Mucosa of rectum (tissue), 2 donors: ENCODE data around the gene MYBPC1.

Source experiments
- H3K27ac ChIP-seq, 2 donors: one replicate each; pipeline ENCODE4 v1.7.0; 2013; ENCODE audit warnings: inconsistent platforms in 2 of 2, low read depth in 2 of 2, low read length in 2 of 2
- H3K27me3 ChIP-seq, 2 donors: one replicate each; pipeline ENCODE4 v1.7.0; 2013; ENCODE audit warnings: low read length in 2 of 2; ENCODE audit not compliant: control insufficient read depth in 2 of 2, insufficient read depth in 2 of 2
- H3K36me3 ChIP-seq, 2 donors: one replicate each; pipeline ENCODE4 v1.7.0; 2013; ENCODE audit warnings: low read length in 2 of 2; ENCODE audit not compliant: control insufficient read depth in 2 of 2, insufficient read depth in 2 of 2
- H3K4me1 ChIP-seq, 2 donors: one replicate each; pipeline ENCODE4 v1.7.0; 2013; ENCODE audit warnings: low read length in 2 of 2, mild to moderate bottlenecking in 1 of 2; ENCODE audit not compliant: control insufficient read depth in 2 of 2, insufficient read depth in 2 of 2
- H3K4me3 ChIP-seq, 2 donors: one replicate each; pipeline ENCODE4 v1.7.0; 2013; ENCODE audit warnings: low read length in 2 of 2
- H3K9ac ChIP-seq, 2 donors: one replicate each; pipeline ENCODE4 v1.7.0; 2013; ENCODE audit warnings: low read length in 2 of 2, low read depth in 1 of 2, mild to moderate bottlenecking in 1 of 2
- H3K9me3 ChIP-seq, 2 donors: one replicate each; pipeline ENCODE4 v1.7.0; 2013; ENCODE audit warnings: low read length in 2 of 2; ENCODE audit not compliant: control insufficient read depth in 2 of 2
- donor health status: healthy.
- donor health status: Normal muscosa, but diverticular disease.

Gene MYBPC1

GRCh38 chr12:101571105-101571504 is 23.7 kb upstream of the MYBPC1 start:
- Histone ChIP-seq H3K4me3 (no peak overlapping the region), H3K36me3 (no peaks in the 10 kb centered on the region), H3K9me3 (no peaks in the 10 kb centered on the region), H3K9ac (no peak overlapping the region), H3K27me3 (no peaks in the 10 kb centered on the region), H3K4me1 (no peaks in the 10 kb centered on the region), H3K27ac (no peak overlapping the region)

GRCh38 chr12:101573743-101574142 is 21.0 kb upstream of the MYBPC1 start:
- no peak overlapping the region for H3K27ac ChIP-seq
- no peak overlapping the region for H3K9ac ChIP-seq
- H3K4me1 ChIP-seq, result no peaks in the 10 kb centered on the region
- H3K4me3 ChIP-seq, result no peak overlapping the region
- H3K9me3 ChIP-seq, result no peaks in the 10 kb centered on the region
- no peaks in the 10 kb centered on the region for H3K36me3 ChIP-seq
- H3K27me3 ChIP-seq, result no peaks in the 10 kb centered on the region

- no peak overlapping the region for H3K4me3 ChIP-seq
- H3K27ac ChIP-seq, result no peak overlapping the region
These were observed 16.4 kb upstream of the MYBPC1 start for GRCh38 chr12:101578417-101578816.

GRCh38 chr12:101581190-101581589 is 13.6 kb upstream of the MYBPC1 start:
- H3K27ac ChIP-seq, result no peak overlapping the region
- no peak overlapping the region for H3K9ac ChIP-seq
- no peaks in the 10 kb centered on the region for H3K9me3 ChIP-seq
- H3K4me3 ChIP-seq, result no peak overlapping the region
- H3K4me1 ChIP-seq, result no peaks in the 10 kb centered on the region
- H3K36me3 ChIP-seq, result no peaks in the 10 kb centered on the region
- H3K27me3 ChIP-seq, result no peaks in the 10 kb centered on the region

More at GRCh38 chr12:101578417-101578816, 16.4 kb upstream of the MYBPC1 start:
- Histone ChIP-seq H3K9me3 (no peaks in the 10 kb centered on the region), H3K27me3 (no peaks in the 10 kb centered on the region), H3K36me3 (no peaks in the 10 kb centered on the region), H3K9ac (no peak overlapping the region), H3K4me1 (no peaks in the 10 kb centered on the region)

GRCh38 chr12:101582937-101583336 is 11.8 kb upstream of the MYBPC1 start:
- no peak overlapping the region for H3K9ac ChIP-seq
- no peaks in the 10 kb centered on the region for H3K27me3 ChIP-seq
- H3K4me1 ChIP-seq, result no peaks in the 10 kb centered on the region
- no peaks in the 10 kb centered on the region for H3K9me3 ChIP-seq
- H3K27ac ChIP-seq, result no peak overlapping the region
- H3K36me3 ChIP-seq, result no peaks in the 10 kb centered on the region
- no peak overlapping the region for H3K4me3 ChIP-seq

- Histone ChIP-seq H3K9me3 (peaks cover 0 to 2% of the 10 kb centered on the region in 2 donors), H3K27ac (no peak overlapping the region), H3K27me3 (no peaks in the 10 kb centered on the region), H3K4me3 (no peak overlapping the region), H3K4me1 (no peaks in the 10 kb centered on the region), H3K9ac (no peak overlapping the region), H3K36me3 (no peaks in the 10 kb centered on the region)
These were observed 4.4 kb upstream of the MYBPC1 start for GRCh38 chr12:101590383-101590782.

GRCh38 chr12:101591781-101592180 is 3.0 kb upstream of the MYBPC1 start:
- H3K27ac ChIP-seq, result no peak overlapping the region
- no peak overlapping the region for H3K4me3 ChIP-seq
- H3K9me3 ChIP-seq, result peaks cover 0 to 2% of the 10 kb centered on the region in 2 donors
- no peaks in the 10 kb centered on the region for H3K27me3 ChIP-seq
- H3K9ac ChIP-seq, result no peak overlapping the region
- H3K36me3 ChIP-seq, result no peaks in the 10 kb centered on the region
- H3K4me1 ChIP-seq, result no peaks in the 10 kb centered on the region

- Histone ChIP-seq H3K27me3 (no peaks in the 10 kb centered on the region), H3K9ac (no peak overlapping the region), H3K4me3 (no peak overlapping the region), H3K27ac (no peak overlapping the region), H3K9me3 (peaks cover 0 to 2% of the 10 kb centered on the region in 2 donors), H3K4me1 (no peaks in the 10 kb centered on the region), H3K36me3 (no peaks in the 10 kb centered on the region)
These were observed 2.3 kb upstream of the MYBPC1 start for GRCh38 chr12:101592448-101592847.

- no peak overlapping the region for H3K9ac ChIP-seq
- H3K4me3 ChIP-seq, result no peak overlapping the region
- H3K27me3 ChIP-seq, result no peaks in the 10 kb centered on the region
- H3K27ac ChIP-seq, result no peak overlapping the region
- no peaks in the 10 kb centered on the region for H3K36me3 ChIP-seq
- H3K4me1 ChIP-seq, result no peaks in the 10 kb centered on the region
- peaks cover 0 to 2% of the 10 kb centered on the region in 2 donors for H3K9me3 ChIP-seq
These were observed 1.9 kb upstream of the MYBPC1 start for GRCh38 chr12:101592921-101593320.

- Histone ChIP-seq H3K27ac (no peak overlapping the region), H3K9me3 (peaks cover 0 to 2% of the 10 kb centered on the region in 2 donors), H3K4me1 (peaks cover 0 to 9% of the 10 kb centered on the region in 2 donors), H3K36me3 (no peaks in the 10 kb centered on the region), H3K27me3 (no peaks in the 10 kb centered on the region), H3K4me3 (no peak overlapping the region), H3K9ac (no peak overlapping the region)
These were observed 1.4 kb downstream of the MYBPC1 start for GRCh38 chr12:101596172-101596571.

- Histone ChIP-seq H3K9ac (no peak overlapping the region), H3K27me3 (no peaks in the 10 kb centered on the region), H3K27ac (no peak overlapping the region), H3K4me1 (peaks cover 0 to 9% of the 10 kb centered on the region in 2 donors), H3K9me3 (peaks cover 0 to 2% of the 10 kb centered on the region in 2 donors), H3K4me3 (no peak overlapping the region), H3K36me3 (no peaks in the 10 kb centered on the region)
These were observed 2.4 kb downstream of the MYBPC1 start for GRCh38 chr12:101597164-101597563.
